ENCODE data around the gene LTC4S.

Gene LTC4S

GRCh38 chr5:179796877-179797608, 3.3 kb downstream of the LTC4S start:
- no peak for DNase-seq

- DNase-seq: no peak
Measured at GRCh38 chr5:179797741-179798140, 4.0 kb downstream of the LTC4S start.

GRCh38 chr5:179798144-179798770, 4.5 kb downstream of the LTC4S start:
- DNase-seq: no peak

GRCh38 chr5:179798771-179799643, 5.2 kb downstream of the LTC4S start:
- DNase-seq: no peak

GRCh38 chr5:179799644-179799973, 5.8 kb downstream of the LTC4S start:
- DNase-seq: no peak

DNA sequence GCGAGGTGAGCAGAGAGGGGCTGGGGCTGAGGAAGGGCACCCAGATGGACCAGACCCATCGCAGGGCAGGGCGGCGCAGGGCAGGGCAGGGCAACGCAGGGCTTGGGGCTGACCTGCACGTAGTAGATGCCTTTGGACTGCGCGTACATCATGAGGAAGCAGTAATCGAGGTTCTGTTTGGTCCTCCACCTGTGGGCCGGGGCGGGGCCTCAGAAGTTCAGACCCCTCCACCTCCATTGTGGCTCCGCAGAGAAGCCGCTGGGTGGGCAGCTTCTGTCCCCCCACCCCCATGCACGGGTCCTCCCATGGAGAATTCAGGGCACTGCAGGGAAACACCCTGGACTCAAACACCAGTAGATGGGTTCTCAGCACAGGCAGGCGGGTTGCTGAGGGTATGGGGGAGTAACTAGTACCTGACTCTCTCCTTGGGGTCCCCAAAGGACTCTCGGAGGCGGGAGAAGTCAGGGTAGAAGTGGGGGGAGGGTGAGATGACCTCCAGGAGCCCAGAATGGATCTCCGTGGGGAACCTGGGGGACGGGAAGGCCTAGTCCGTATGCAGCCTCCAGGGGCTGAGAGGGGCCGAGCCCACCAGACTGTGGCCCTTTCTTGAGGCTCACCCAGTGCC, 6.4 kb downstream of the LTC4S start:
- no peak for DNase-seq

GRCh38 chr5:179800696-179801201, 7.0 kb downstream of the LTC4S start:
- no peak for DNase-seq

DNA sequence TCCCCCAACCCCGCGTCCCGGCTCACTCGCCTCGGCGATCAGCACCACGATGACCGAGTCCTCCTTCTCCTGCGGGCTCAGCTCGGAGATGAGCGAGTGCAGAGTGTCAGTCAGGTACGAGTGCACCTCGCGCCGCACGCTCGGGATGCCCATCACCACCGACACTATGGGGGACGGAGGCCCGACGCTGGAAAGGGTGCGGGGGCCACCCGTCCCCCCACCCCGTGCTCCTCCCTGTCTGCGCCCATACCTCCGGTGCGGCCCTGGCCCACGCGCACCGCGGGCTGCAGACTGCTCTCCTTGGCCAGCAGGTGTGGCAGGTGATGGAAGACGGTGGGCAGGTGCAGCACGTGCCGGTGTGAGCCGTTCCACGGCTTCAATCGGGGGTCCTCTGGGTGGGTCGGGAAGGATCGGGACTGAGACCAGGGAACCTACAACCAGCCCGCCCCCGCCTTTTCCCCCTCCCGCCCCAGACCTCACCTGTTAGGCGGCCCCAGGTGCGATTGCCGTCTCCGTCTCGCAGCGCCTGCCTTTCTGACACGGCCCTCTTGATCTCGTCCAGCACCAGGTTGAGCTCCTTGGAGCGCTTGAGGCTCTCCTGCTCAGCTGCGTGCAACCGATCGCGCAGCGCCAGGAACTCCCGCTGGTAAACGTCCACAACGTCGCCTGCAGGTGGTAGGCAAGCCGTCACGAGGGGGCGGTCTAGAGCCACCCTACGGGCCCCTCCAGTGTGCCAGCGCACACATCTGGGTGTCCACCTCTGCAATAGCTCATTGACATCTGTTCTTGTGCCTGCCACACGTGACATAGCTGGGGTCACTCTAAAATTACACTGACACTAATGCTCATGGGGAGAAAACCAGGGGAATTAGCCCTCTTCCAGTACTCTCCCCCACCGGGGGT, 7.8 kb downstream of the LTC4S start:
- no peak for DNase-seq

GRCh38 chr5:179802207-179802883, 8.6 kb downstream of the LTC4S start:
- no peak for DNase-seq

GRCh38 chr5:179802950-179803562, 9.3 kb downstream of the LTC4S start:
- peak; percentile 87 for DNase-seq

- DNase-seq: no peak
Measured at GRCh38 chr5:179803651-179804554, 10.1 kb downstream of the LTC4S start.

DNA sequence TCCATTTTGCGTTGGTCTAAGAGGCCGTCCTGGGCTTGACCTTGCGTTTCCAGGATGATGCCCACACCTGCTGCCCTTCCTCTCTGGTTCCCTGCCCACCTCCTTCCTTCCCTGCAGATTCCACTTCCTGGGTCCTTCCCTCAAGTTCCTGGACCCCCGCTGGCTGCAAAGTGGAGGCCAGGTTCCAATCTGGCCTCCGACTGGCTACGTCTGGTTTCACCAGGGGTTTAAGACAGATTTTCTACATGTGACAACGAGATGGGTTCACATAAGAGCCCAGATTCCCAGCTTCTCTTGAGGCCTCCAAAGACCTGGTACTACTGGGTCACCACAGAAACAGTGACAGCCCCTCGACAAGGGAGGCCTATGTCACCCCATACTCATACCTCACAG, 10.8 kb downstream of the LTC4S start:
- DNase-seq: no peak

DNA sequence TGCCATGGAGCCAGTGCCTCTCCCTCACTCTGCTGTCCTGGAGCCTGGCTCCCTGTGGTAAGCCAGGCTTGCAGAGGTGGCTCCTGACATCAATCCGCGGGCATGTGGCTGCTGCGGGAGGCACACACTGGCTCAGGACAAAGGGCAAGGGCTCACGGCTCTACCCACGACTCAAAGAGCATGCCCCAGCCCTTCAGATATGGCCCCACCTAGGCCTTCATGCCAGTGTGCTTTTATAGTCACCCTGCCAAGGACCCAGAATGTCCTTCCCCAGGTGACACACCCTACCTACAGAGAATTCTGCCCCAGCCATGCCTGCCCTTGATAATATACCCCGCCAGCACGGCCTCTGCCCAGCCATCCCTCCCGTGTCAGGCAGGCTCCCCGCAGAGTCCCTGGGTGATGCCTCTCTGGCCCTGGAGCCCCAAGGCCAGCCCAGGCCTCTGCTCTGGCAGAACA, 11.3 kb downstream of the LTC4S start:
- DNase-seq: no peak

- no peak for DNase-seq
Measured at GRCh38 chr5:179805529-179806249, 11.9 kb downstream of the LTC4S start.

GRCh38 chr5:179806250-179807048, 12.7 kb downstream of the LTC4S start, which contains the start of gene MGAT4B:
Gene MGAT4B, minus strand, starts transcription at chr5:179806866. Its CDS starts 283 bp downstream, at chr5:179806583.
- DNase-seq: peak; percentile 10

DNA sequence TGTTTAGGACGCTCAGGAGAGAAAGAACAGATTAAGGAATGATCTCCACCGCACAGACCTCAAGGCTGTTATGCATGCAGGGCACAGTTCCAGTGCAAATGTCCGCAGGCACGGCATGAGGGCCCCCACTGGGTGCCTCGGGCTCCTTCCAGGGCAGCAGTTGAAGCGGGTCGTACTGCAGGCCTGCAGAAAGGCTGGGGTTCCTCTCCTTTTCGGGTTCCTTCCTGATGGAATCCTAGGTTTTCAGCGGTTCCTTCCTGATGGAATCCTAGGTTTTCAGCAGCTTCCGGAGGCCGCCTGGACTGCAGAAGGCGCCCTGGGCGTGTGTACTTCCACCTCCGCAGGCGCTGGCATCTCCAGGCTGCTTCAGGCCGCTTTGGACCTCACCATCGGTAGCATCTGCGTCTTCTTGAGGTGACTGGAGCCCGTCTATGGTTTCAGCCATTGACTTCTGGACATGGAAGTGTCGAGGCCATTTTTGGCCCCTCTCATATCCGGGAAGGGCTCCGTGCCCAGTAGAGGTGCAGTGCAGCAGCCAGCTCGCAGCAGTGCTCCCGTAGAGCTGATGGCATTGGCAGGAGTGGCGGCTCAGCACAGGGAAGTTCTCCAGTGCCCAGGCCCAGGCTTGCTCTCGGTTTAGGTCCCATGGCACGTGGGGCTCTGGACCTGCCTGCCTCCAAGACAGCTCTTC, 18.5 kb downstream of the LTC4S start:
- DNase-seq: no peak

GRCh38 chr5:179812997-179813607, 19.3 kb downstream of the LTC4S start:
- DNase-seq: no peak
